ENCODE measurements around the gene NTF4.
"Not testable (repeated sequence)": the region's sequence is repeated elsewhere in the genome, so short reads cannot be mapped to it uniquely, and the experiment has no call there.

DNA sequence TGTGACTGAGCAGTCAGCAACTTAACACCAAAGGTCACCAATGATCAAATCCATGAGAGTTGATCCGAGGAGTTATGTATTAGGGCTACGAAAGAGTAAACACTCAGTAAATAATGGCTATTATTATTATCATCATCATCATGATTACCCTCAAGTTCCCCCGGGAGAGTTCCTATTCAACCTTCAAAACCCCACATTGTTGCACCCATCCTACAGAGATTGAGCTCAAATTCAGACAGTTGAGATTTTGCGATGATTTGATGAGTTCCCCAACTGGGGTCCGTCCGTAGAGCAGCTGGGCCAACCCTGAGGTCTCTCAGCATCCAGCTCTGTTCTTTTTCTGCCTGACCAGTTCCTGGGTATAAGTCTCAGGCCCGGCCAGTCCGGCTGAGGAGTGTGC lies 26.5 kb downstream of the NTF4 start:
- TF ChIP-seq EZH2 (IDR thresholded peaks at IDR 0.05; ENCODE audit: borderline replicate concordance, insufficient read depth, low read depth, low read length, poor library complexity, severe bottlenecking) = not testable (repeated sequence)
- TF ChIP-seq, protein P1, sequence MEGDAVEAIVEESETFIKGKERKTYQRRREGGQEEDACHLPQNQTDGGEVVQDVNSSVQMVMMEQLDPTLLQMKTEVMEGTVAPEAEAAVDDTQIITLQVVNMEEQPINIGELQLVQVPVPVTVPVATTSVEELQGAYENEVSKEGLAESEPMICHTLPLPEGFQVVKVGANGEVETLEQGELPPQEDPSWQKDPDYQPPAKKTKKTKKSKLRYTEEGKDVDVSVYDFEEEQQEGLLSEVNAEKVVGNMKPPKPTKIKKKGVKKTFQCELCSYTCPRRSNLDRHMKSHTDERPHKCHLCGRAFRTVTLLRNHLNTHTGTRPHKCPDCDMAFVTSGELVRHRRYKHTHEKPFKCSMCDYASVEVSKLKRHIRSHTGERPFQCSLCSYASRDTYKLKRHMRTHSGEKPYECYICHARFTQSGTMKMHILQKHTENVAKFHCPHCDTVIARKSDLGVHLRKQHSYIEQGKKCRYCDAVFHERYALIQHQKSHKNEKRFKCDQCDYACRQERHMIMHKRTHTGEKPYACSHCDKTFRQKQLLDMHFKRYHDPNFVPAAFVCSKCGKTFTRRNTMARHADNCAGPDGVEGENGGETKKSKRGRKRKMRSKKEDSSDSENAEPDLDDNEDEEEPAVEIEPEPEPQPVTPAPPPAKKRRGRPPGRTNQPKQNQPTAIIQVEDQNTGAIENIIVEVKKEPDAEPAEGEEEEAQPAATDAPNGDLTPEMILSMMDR (IDR thresholded peaks at IDR 0.05) = not testable (repeated sequence)

Data from B cell (primary cell).